OCI-LY7 (cell line): Measurements from ENCODE around the gene GPR149.

Experiments
- EZH2phosphoT487 ChIP-seq: fragments of 200-600 bp; sonication (generic); IDR thresholded peaks from 2 replicates; pipeline ENCODE4 v1.6.1; 2018; ENCODE audit warnings: low read depth, borderline replicate concordance, mild to moderate bottlenecking, mixed run types, antibody characterized with exemption, low read length, moderate library complexity, mixed read lengths
- TF ChIP-seq, protein P1 (sequence below): fragments of 200-600 bp; sonication (generic); conservative IDR thresholded peaks from 2 replicates; pipeline ENCODE4 v1.5.1; 2014; ENCODE audit warnings: mild to moderate bottlenecking, antibody characterized with exemption, low read length, moderate library complexity, mixed read lengths

DNA sequence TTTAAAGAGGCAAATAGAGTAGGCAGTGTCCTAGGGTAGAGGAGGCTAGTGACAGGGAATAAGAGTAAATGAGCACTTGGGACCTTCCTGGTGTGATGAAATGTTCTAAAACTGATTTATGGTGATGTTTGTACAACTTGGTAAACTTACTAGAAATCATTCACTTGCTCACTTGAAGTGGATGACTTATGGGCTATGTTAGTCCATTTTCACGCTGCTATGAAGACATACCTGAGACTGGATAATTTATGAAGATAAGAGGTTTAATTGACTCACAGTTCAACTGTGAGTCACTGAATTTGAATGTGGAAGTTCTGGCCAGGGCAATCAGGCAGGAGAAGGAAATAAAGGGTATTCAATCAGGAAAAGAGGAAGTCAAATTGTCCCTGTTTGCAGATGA lies 74.0 kb downstream of the GPR149 start:
- no peak for TF ChIP-seq EZH2phosphoT487
- TF ChIP-seq, protein P1, sequence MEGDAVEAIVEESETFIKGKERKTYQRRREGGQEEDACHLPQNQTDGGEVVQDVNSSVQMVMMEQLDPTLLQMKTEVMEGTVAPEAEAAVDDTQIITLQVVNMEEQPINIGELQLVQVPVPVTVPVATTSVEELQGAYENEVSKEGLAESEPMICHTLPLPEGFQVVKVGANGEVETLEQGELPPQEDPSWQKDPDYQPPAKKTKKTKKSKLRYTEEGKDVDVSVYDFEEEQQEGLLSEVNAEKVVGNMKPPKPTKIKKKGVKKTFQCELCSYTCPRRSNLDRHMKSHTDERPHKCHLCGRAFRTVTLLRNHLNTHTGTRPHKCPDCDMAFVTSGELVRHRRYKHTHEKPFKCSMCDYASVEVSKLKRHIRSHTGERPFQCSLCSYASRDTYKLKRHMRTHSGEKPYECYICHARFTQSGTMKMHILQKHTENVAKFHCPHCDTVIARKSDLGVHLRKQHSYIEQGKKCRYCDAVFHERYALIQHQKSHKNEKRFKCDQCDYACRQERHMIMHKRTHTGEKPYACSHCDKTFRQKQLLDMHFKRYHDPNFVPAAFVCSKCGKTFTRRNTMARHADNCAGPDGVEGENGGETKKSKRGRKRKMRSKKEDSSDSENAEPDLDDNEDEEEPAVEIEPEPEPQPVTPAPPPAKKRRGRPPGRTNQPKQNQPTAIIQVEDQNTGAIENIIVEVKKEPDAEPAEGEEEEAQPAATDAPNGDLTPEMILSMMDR: no peak
